HEK293 (cell line): Measurements from ENCODE around the gene COA5.

ENCODE experiments used
- CTCF ChIA-PET: fragments of 350-600 bp; formaldehyde crosslinking; extraction: SDS; loops from one replicate; lab custom pipeline; 2021; ENCODE audit warnings: antibody characterized with exemption; lab: Yijun Ruan, JAX
- POLR2A ChIA-PET: fragments of 300-600 bp; formaldehyde crosslinking; extraction: SDS; loops from one replicate; lab custom pipeline; 2020; ENCODE audit warnings: antibody characterized with exemption, inconsistent platforms; lab: Yijun Ruan, JAX
- H3K27ac ChIP-seq: fragments of 200-500 bp; sonication (Bioruptor generic); 2 replicates; pipeline ENCODE4 v1.5.1; 2014; ENCODE audit warnings: low read depth, low read length, control low read depth, inconsistent platforms; ENCODE audit errors: extremely low read depth
- H3K36me3 ChIP-seq, 2 experiments: fragments of 200-500 bp in 1 of 2; sonication (Bioruptor generic) in 1 of 2; 1 replicate in 1 of 2; 2 replicates in 1 of 2; pipeline ENCODE4 v1.5.1; 2014 to 2017; ENCODE audit warnings: inconsistent platforms in 2 of 2, low read length in 2 of 2; ENCODE audit not compliant: control insufficient read depth in 2 of 2, insufficient read depth in 1 of 2
- H3K4me1 ChIP-seq: fragments of 200-500 bp; sonication (Bioruptor generic); 2 replicates; pipeline ENCODE4 v1.5.1; 2014; ENCODE audit warnings: mild to moderate bottlenecking, low read length, inconsistent platforms; ENCODE audit not compliant: control insufficient read depth, insufficient read depth
- H3K4me3 ChIP-seq: 2 replicates; pipeline ENCODE4 v1.5.1; 2011; ENCODE audit warnings: low read depth, mild to moderate bottlenecking, control low read depth, low read length, moderate library complexity
- H3K9me3 ChIP-seq: fragments of 200-500 bp; sonication (Bioruptor generic); 2 replicates; pipeline ENCODE4 v1.5.1; 2014; ENCODE audit warnings: low read depth, low read length, inconsistent platforms; ENCODE audit not compliant: control insufficient read depth, insufficient read depth
- BCL11B ChIP-seq: fragments of 450-650 bp; formaldehyde crosslinking; IDR thresholded peaks from 2 replicates; pipeline ENCODE4 v1.5.1; 2016; ENCODE audit warnings: low read depth, missing biosample characterization, missing genetic modification characterization
- CTCF ChIP-seq: fragments of 450-650 bp; formaldehyde crosslinking; IDR thresholded peaks from 2 replicates; pipeline ENCODE4 v1.5.1; 2016; ENCODE audit warnings: missing biosample characterization, missing genetic modification characterization
- GLI2 ChIP-seq: fragments of 450-650 bp; formaldehyde crosslinking; IDR thresholded peaks from 2 replicates; pipeline ENCODE4; 2017; ENCODE audit warnings: missing biosample characterization, missing genetic modification characterization, low read depth, borderline replicate concordance
- KLF7 ChIP-seq: fragments of 450-650 bp; formaldehyde crosslinking; IDR thresholded peaks from 2 replicates; pipeline ENCODE4 v1.5.1; 2016; ENCODE audit warnings: missing biosample characterization, missing genetic modification characterization, borderline replicate concordance
- PRDM6 ChIP-seq: fragments of 450-650 bp; formaldehyde crosslinking; IDR thresholded peaks from 2 replicates; pipeline ENCODE4 v1.5.1; 2017; ENCODE audit warnings: missing biosample characterization, missing genetic modification characterization
- REPIN1 ChIP-seq: fragments of 450-650 bp; formaldehyde crosslinking; IDR thresholded peaks from 2 replicates; pipeline ENCODE4 v1.5.1; 2017; ENCODE audit warnings: missing biosample characterization, missing genetic modification characterization, low read depth
- WT1 ChIP-seq: fragments of 450-650 bp; formaldehyde crosslinking; IDR thresholded peaks from 2 replicates; pipeline ENCODE4 v1.5.1; 2016; ENCODE audit warnings: missing biosample characterization, missing genetic modification characterization
- ZBTB20 ChIP-seq: fragments of 450-650 bp; formaldehyde crosslinking; IDR thresholded peaks from 2 replicates; pipeline ENCODE4 v1.5.1; 2016; ENCODE audit warnings: missing biosample characterization, missing genetic modification characterization
- ZBTB8A ChIP-seq: fragments of 450-650 bp; formaldehyde crosslinking; IDR thresholded peaks from 2 replicates; pipeline ENCODE4 v1.5.1; 2016; ENCODE audit warnings: missing biosample characterization, missing genetic modification characterization
- ZEB2 ChIP-seq: fragments of 450-650 bp; formaldehyde crosslinking; IDR thresholded peaks from 2 replicates; pipeline ENCODE4 v1.5.1; 2016; ENCODE audit warnings: missing biosample characterization, missing genetic modification characterization
- ZFP3 ChIP-seq: fragments of 450-650 bp; formaldehyde crosslinking; IDR thresholded peaks from 2 replicates; pipeline ENCODE4 v1.5.1; 2016; ENCODE audit warnings: low read depth, missing biosample characterization, missing genetic modification characterization
- ZNF10 ChIP-seq: fragments of 450-650 bp; formaldehyde crosslinking; IDR thresholded peaks from 2 replicates; pipeline ENCODE4 v1.5.1; 2017; ENCODE audit warnings: missing biosample characterization, missing genetic modification characterization
- ZNF175 ChIP-seq: fragments of 450-650 bp; formaldehyde crosslinking; IDR thresholded peaks from 2 replicates; pipeline ENCODE4 v1.5.1; 2016; ENCODE audit warnings: missing biosample characterization, missing genetic modification characterization
- ZNF2 ChIP-seq: fragments of 450-650 bp; formaldehyde crosslinking; IDR thresholded peaks from 2 replicates; pipeline ENCODE4 v1.5.1; 2016; ENCODE audit warnings: missing biosample characterization, missing genetic modification characterization
- ZNF223 ChIP-seq: fragments of 450-650 bp; formaldehyde crosslinking; IDR thresholded peaks from 2 replicates; pipeline ENCODE4 v1.5.1; 2016; ENCODE audit warnings: missing biosample characterization, missing genetic modification characterization
- ZNF266 ChIP-seq: fragments of 450-650 bp; formaldehyde crosslinking; IDR thresholded peaks from 2 replicates; pipeline ENCODE4 v1.5.1; 2016; ENCODE audit warnings: missing biosample characterization, missing genetic modification characterization, low read depth
- ZNF350 ChIP-seq: fragments of 450-650 bp; formaldehyde crosslinking; IDR thresholded peaks from 2 replicates; pipeline ENCODE4 v1.5.0; 2017; ENCODE audit warnings: missing biosample characterization, mild to moderate bottlenecking, missing genetic modification characterization
- ZNF416 ChIP-seq: fragments of 450-650 bp; formaldehyde crosslinking; IDR thresholded peaks from 2 replicates; pipeline ENCODE4 v1.5.1; 2016; ENCODE audit warnings: missing biosample characterization, missing genetic modification characterization
- ZNF423 ChIP-seq: fragments of 450-650 bp; formaldehyde crosslinking; IDR thresholded peaks from 2 replicates; pipeline ENCODE4 v1.5.1; 2016; ENCODE audit warnings: missing biosample characterization, missing genetic modification characterization
- ZNF514 ChIP-seq: fragments of 450-650 bp; formaldehyde crosslinking; IDR thresholded peaks from 2 replicates; pipeline ENCODE4 v1.5.1; 2016; ENCODE audit warnings: missing biosample characterization, missing genetic modification characterization
- ZNF530 ChIP-seq: fragments of 450-650 bp; formaldehyde crosslinking; IDR thresholded peaks from 2 replicates; pipeline ENCODE4 v1.5.1; 2016; ENCODE audit warnings: low read depth, missing biosample characterization, missing genetic modification characterization
- ZNF654 ChIP-seq: fragments of 450-650 bp; formaldehyde crosslinking; IDR thresholded peaks from 2 replicates; pipeline ENCODE4 v1.5.1; 2016; ENCODE audit warnings: low read depth, missing biosample characterization, missing genetic modification characterization
- ZNF660 ChIP-seq: fragments of 450-650 bp; IDR thresholded peaks from 2 replicates; pipeline ENCODE4 v1.5.1; 2018; ENCODE audit warnings: missing biosample characterization, mild to moderate bottlenecking, missing genetic modification characterization
- ZNF704 ChIP-seq: fragments of 450-650 bp; formaldehyde crosslinking; IDR thresholded peaks from 2 replicates; pipeline ENCODE4 v1.5.1; 2016; ENCODE audit warnings: missing biosample characterization, missing genetic modification characterization
- ZNF747 ChIP-seq: fragments of 450-650 bp; formaldehyde crosslinking; IDR thresholded peaks from 2 replicates; pipeline ENCODE4 v1.5.1; 2016; ENCODE audit warnings: missing biosample characterization, missing genetic modification characterization
- ZNF768 ChIP-seq: fragments of 450-650 bp; formaldehyde crosslinking; IDR thresholded peaks from 2 replicates; pipeline ENCODE4 v1.5.1; 2018; ENCODE audit warnings: missing biosample characterization, mild to moderate bottlenecking, missing genetic modification characterization
- TF ChIP-seq, protein P1 (sequence below): fragments of 450-650 bp; formaldehyde crosslinking; IDR thresholded peaks from 2 replicates; pipeline ENCODE4 v1.5.1; 2017; ENCODE audit warnings: missing biosample characterization, missing genetic modification characterization
- TF ChIP-seq, protein P2 (sequence below): fragments of 450-650 bp; formaldehyde crosslinking; IDR thresholded peaks from 2 replicates; pipeline ENCODE4 v1.5.1; 2016; ENCODE audit warnings: missing biosample characterization, missing genetic modification characterization, low read depth

Gene COA5

DNA sequence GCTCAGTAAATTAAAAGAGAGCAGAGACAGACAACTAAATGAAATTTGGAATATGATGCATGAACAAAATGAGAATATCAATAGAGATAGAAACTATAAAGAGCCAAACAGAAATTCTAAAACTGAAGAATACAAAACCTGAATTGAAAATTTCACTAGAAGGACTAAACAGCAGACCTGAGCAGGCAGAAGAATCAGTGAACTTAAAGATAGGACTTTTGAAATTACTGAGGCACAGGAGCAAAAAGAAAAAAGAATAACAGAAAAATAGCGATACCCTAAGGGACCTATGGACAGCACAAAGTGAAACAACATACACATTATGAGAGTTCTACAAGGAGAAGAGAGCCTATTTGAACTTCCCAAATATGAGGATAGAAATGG is 41.7 kb upstream of the COA5 start:
- CTCF ChIA-PET, result interaction anchor here (0.6 to 1.9 kb wide), 23 partner anchors 11 to 1612 kb away, joined by 3 to 37 read pairs (median 4); partner anchors contain the start of gene EIF5B
- H3K4me1 ChIP-seq, result no peaks in the 10 kb centered on the region
- TF ChIP-seq ZNF704 (tag by site-specific recombination) (no peak), KLF7 (tag by site-specific recombination) (no peak), BCL11B (tag by site-specific recombination) (no peak), ZEB2 (tag by site-specific recombination) (no peak), ZNF747 (no peak), ZNF10 (no peak), ZNF530 (no peak), GLI2 (tag by site-specific recombination) (no peak), ZBTB20 (tag by site-specific recombination) (no peak), WT1 (tag by site-specific recombination) (no peak), ZNF223 (no peak), ZNF514 (tag by site-specific recombination) (no peak)
- TF ChIP-seq, all 188 proteins: peak for 0
- Histone ChIP-seq H3K4me3 (no peak overlapping the region), H3K9me3 (no peaks in the 10 kb centered on the region), H3K36me3 (no peaks in the 10 kb centered on the region), H3K27ac (no peak overlapping the region)
- POLR2A ChIA-PET, result interaction anchor here (1.1 kb wide), 1 partner anchor 688 kb away, joined by 3 read pairs; no protein-coding TSS in a partner anchor

DNA sequence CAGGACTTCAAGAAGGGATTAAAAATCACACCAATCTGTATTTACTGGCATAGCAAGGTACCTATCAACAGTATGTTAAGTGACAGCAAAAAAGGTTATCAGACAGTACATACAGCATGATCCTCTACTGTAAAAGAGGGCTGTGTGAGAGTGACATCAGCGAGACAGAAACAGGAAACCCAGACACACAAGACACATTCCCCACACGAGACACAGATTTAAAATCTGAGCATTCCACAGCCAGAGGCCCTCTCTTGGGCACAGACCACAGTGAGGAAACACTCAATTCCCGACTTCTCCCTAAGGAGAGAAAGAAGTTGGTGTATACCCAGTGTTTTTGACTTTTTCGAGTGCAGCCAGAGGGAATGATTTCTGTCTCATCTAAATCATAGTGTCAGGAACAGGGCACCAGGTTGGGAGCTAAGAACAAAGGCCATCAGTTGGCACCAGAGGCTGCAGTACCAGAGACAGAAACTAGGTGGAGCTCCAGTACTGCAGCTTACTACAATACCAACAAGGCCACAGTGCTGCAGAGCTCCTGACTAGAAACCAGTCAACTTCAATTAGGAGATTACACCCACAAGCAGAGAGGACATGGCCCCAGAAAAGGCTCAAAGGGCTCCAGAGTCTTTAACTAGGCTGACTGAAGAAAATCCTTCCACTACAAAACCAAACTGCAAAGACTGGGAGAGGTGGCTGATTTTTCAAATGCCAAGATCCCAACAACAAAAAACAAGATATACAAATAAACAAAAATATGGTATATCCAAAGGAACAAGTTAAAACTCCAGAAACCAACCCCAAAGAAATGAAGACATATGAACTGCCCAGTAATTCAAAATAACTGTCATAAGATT is 41.1 kb upstream of the COA5 start:
- ChIA-PET POLR2A (interaction anchor here (1.1 kb wide), 1 partner anchor 688 kb away, joined by 3 read pairs; no protein-coding TSS in a partner anchor), CTCF (interaction anchor here (0.5 to 1.9 kb wide), 35 partner anchors 10 to 1613 kb away, joined by 3 to 37 read pairs (median 3); partner anchors contain the start of gene EIF5B)
- Histone ChIP-seq H3K4me3 (no peak overlapping the region), H3K9me3 (no peaks in the 10 kb centered on the region), H3K4me1 (no peaks in the 10 kb centered on the region), H3K27ac (no peak overlapping the region), H3K36me3 (no peaks in the 10 kb centered on the region)
- TF ChIP-seq CTCF (tag by site-specific recombination), result peak; percentile 86
- TF ChIP-seq ZNF350 (tag by site-specific recombination), result no peak
- TF ChIP-seq ZBTB8A, result peak; percentile 54; the same call in 1 of the 2 replicates
- no peak for TF ChIP-seq ZNF266
- TF ChIP-seq ZNF175, result no peak
- TF ChIP-seq, protein P1, sequence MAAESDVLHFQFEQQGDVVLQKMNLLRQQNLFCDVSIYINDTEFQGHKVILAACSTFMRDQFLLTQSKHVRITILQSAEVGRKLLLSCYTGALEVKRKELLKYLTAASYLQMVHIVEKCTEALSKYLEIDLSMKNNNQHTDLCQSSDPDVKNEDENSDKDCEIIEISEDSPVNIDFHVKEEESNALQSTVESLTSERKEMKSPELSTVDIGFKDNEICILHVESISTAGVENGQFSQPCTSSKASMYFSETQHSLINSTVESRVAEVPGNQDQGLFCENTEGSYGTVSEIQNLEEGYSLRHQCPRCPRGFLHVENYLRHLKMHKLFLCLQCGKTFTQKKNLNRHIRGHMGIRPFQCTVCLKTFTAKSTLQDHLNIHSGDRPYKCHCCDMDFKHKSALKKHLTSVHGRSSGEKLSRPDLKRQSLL (tag by site-specific recombination), result no peak
- no peak for TF ChIP-seq ZNF768 (tag by site-specific recombination)
- TF ChIP-seq ZFP3, result no peak
- 0 out of 2 replicates have a peak, but pooled peaks have one; percentile 46 for TF ChIP-seq ZNF2 (tag by site-specific recombination)
- no peak for TF ChIP-seq PRDM6
- no peak for TF ChIP-seq ZNF416
- TF ChIP-seq, protein P2, sequence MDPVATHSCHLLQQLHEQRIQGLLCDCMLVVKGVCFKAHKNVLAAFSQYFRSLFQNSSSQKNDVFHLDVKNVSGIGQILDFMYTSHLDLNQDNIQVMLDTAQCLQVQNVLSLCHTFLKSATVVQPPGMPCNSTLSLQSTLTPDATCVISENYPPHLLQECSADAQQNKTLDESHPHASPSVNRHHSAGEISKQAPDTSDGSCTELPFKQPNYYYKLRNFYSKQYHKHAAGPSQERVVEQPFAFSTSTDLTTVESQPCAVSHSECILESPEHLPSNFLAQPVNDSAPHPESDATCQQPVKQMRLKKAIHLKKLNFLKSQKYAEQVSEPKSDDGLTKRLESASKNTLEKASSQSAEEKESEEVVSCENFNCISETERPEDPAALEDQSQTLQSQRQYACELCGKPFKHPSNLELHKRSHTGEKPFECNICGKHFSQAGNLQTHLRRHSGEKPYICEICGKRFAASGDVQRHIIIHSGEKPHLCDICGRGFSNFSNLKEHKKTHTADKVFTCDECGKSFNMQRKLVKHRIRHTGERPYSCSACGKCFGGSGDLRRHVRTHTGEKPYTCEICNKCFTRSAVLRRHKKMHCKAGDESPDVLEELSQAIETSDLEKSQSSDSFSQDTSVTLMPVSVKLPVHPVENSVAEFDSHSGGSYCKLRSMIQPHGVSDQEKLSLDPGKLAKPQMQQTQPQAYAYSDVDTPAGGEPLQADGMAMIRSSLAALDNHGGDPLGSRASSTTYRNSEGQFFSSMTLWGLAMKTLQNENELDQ (tag by site-specific recombination), result no peak
- no peak for TF ChIP-seq REPIN1 (tag by site-specific recombination)
- no peak for TF ChIP-seq ZNF423 (tag by site-specific recombination)
- peak; percentile 85 for TF ChIP-seq ZNF660 (tag by site-specific recombination)
- peak; percentile 72 for TF ChIP-seq ZNF654 (tag by site-specific recombination)
